Measurements from ENCODE around the gene ZNF618. TPM values are rescaled to one million over a fixed set of nuclear protein-coding genes. Genes with fewer than 3 reads are reported as not detected.

ZNF618 gene
- total RNA-seq, 1 donor from 2014 or later: 51.5 TPM

DNA sequence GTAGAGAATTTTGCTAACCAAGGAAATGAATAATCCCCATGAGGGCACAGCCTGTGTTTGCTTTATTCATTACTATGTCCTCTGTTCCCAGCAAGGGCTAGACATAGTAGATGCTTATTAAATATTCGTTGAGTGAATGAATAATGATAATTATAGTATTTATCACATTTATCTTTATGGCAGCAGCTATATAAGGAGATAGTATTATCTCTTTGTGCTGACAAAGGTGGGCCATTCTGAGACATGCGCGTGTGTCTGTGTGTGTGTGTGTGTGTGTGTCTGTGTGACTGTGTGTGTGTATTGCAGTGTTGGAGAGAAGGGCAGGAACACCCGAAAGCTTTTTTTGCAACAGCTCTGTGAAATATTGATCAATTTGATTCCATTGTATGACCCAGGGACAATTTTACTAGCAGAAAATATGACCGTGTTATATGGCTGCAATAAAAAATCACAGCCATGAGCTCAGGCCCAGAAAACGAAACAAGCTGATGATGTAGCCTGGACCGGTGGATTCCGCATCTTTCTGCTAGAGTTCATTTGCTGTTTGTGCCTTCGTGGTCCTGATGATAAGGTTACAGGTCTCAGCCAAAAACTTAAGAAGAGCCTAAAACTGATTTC, 39.8 kb downstream of the ZNF618 start:
- Mint-ChIP-seq H3K4me3 (no peak overlapping the region), H3K36me3 (peaks cover 13% of the 10 kb centered on the region), H3K9me3 (no peaks in the 10 kb centered on the region), H3K27ac (no peak overlapping the region), H3K27me3 (no peaks in the 10 kb centered on the region), H3K4me1 (ENCODE audit: unreplicated experiment) (peaks cover 16% of the 10 kb centered on the region)
- TF ChIP-seq CTCF (conservative IDR thresholded peaks at IDR 0.05): no peak
- no peak for DNase-seq (ENCODE audit: extremely low spot score, unreplicated experiment)

- Mint-ChIP-seq H3K9me3 (no peaks in the 10 kb centered on the region), H3K27me3 (no peaks in the 10 kb centered on the region), H3K36me3 (peaks cover 15% of the 10 kb centered on the region), H3K4me3 (no peak overlapping the region), H3K27ac (no peak overlapping the region), H3K4me1 (ENCODE audit: unreplicated experiment) (peaks cover 12% of the 10 kb centered on the region)
- no peak for TF ChIP-seq CTCF (conservative IDR thresholded peaks at IDR 0.05)
- no peak for DNase-seq (ENCODE audit: extremely low spot score, unreplicated experiment)
These were observed 40.8 kb downstream of the ZNF618 start for GRCh38 chr9:113916931-113917330.

DNA sequence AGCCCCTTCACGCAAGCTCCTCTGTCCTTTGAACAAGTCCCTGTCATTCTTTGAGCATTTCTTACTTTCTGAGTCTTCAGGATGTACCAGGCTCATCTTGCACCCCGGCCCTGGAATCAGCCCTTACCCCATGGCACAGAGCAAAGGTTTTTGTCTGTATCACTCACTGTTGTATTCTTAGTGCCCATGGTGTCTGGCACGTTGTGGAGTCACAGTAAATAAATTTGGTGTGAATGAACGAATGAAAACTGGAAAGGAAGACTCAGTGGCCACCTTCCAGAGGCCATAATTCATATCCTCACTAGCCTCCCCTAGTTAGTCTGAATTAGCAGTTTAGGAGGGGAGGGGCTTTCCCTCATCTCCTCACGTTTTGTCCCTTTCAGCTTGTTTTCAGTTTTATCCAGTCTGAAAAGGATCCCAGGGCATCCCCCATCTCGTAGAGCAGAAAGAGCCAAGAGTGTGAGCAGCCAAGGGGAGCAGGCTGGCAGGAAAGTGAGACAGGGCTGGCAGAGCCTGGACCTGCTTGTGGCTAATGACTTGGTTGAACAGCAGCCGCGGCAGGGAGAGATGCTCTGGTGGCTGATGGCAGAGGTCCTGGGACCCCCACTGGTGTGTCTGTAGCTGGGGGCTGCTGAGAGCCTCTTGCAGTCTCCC, 42.7 kb downstream of the ZNF618 start:
- TF ChIP-seq CTCF (conservative IDR thresholded peaks at IDR 0.05): no peak
- H3K4me1 Mint-ChIP-seq (ENCODE audit: unreplicated experiment): no peaks in the 10 kb centered on the region
- H3K9me3 Mint-ChIP-seq: no peaks in the 10 kb centered on the region
- no peak overlapping the region for H3K4me3 Mint-ChIP-seq
- no peak overlapping the region for H3K27ac Mint-ChIP-seq
- no peaks in the 10 kb centered on the region for H3K27me3 Mint-ChIP-seq
- DNase-seq (ENCODE audit: extremely low spot score, unreplicated experiment): no peak
- H3K36me3 Mint-ChIP-seq: peaks cover 26% of the 10 kb centered on the region

DNA sequence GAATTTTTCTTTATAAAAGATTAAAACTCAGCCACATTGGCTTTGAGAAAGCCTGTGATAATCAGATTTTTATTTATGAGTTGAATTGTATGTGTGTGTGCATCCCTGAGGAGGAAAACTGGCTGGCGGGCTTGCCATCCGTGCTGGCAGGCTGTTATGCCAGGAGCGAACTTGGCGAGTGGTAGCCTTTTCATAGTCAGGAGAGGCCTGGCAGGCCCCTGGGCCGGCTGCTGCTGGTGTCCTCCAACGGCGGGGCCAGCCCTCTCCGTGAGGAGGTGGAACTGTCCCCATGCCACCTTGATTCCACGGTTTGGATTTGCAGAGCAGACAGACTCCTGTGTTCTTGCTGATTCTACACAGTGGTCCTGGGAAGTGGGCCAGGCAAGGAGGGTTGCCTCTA, 43.3 kb downstream of the ZNF618 start:
- no peaks in the 10 kb centered on the region for H3K27me3 Mint-ChIP-seq
- TF ChIP-seq CTCF (conservative IDR thresholded peaks at IDR 0.05): no peak
- no peak overlapping the region for H3K27ac Mint-ChIP-seq
- H3K4me1 Mint-ChIP-seq (ENCODE audit: unreplicated experiment): no peaks in the 10 kb centered on the region
- H3K9me3 Mint-ChIP-seq: no peaks in the 10 kb centered on the region
- peaks cover 26% of the 10 kb centered on the region for H3K36me3 Mint-ChIP-seq
- no peak overlapping the region for H3K4me3 Mint-ChIP-seq
- no peak for DNase-seq (ENCODE audit: extremely low spot score, unreplicated experiment)

- Mint-ChIP-seq H3K9me3 (no peaks in the 10 kb centered on the region), H3K27me3 (no peaks in the 10 kb centered on the region), H3K4me1 (ENCODE audit: unreplicated experiment) (no peaks in the 10 kb centered on the region), H3K27ac (no peak overlapping the region), H3K4me3 (no peak overlapping the region), H3K36me3 (peaks cover 29% of the 10 kb centered on the region)
- no peak for TF ChIP-seq CTCF (conservative IDR thresholded peaks at IDR 0.05)
- no peak for DNase-seq (ENCODE audit: extremely low spot score, unreplicated experiment)
These were observed 43.8 kb downstream of the ZNF618 start for GRCh38 chr9:113919871-113920270.

Measured in type B pancreatic cell (in vitro differentiated cells).